Caco-2 (cell line): Measurements from ENCODE around the gene TMEM223. TPM values are rescaled to one million over a fixed set of nuclear protein-coding genes. Genes with fewer than 3 reads are reported as not detected.

Source experiments
- BruUV-seq: library from RNA; stranded (reverse); fragments of 400-500 nt; replicated peaks from 2 replicates; lab custom pipeline; 2021; lab: Mats Ljungman, UMichigan
- CTCF ChIA-PET: fragments of 300-600 bp; sonication (Branson Sonifier 250); formaldehyde crosslinking; loops from one replicate; lab custom pipeline; 2022; ENCODE audit warnings: antibody characterized with exemption; lab: Charles Lee
- POLR2A ChIA-PET: fragments of 300-600 bp; sonication (Branson Sonifier 250); formaldehyde crosslinking; loops from one replicate; lab custom pipeline; 2022; ENCODE audit warnings: antibody characterized with exemption; lab: Charles Lee
- DNase-seq, 2 experiments: peaks; one replicate each; pipeline versions ENCODE4 v3.0.0 to v3.0.0-alpha.2; 2020 to 2022
- H3K27me3 ChIP-seq: replicated peaks from 2 replicates; pipeline ENCODE4 v1.6.0; 2011; ENCODE audit warnings: low read length; ENCODE audit not compliant: control insufficient read depth, insufficient read depth
- H3K36me3 ChIP-seq: 2 replicates; pipeline ENCODE4 v1.5.1; 2011; ENCODE audit warnings: low read length; ENCODE audit not compliant: control insufficient read depth, insufficient read depth
- H3K4me1 ChIP-seq: fragments of 250-450 bp; sonication (Bioruptor Pico); 2 replicates; pipeline ENCODE4 v1.5.1; 2020; ENCODE audit warnings: mild to moderate bottlenecking
- H3K4me3 ChIP-seq: 2 replicates; pipeline ENCODE4 v1.5.1; 2011; ENCODE audit warnings: low read depth, mild to moderate bottlenecking, control low read depth, low read length
- H3K9me3 ChIP-seq: fragments of 250-450 bp; sonication (Bioruptor Pico); 2 replicates; pipeline ENCODE4 v1.5.1; 2020; ENCODE audit warnings: mild to moderate bottlenecking, moderate library complexity
- H3K27ac Mint-ChIP-seq: one replicate; pipeline ENCODE4 v1.8.0; 2022; ENCODE audit warnings: mixed read lengths; ENCODE audit not compliant: unreplicated experiment
- H3K27me3 Mint-ChIP-seq: one replicate; pipeline ENCODE4 v1.8.0; 2022; ENCODE audit warnings: mixed read lengths; ENCODE audit not compliant: insufficient read depth, unreplicated experiment
- H3K36me3 Mint-ChIP-seq: one replicate; pipeline ENCODE4 v1.8.0; 2022; ENCODE audit warnings: mild to moderate bottlenecking, mixed read lengths; ENCODE audit not compliant: insufficient read depth, unreplicated experiment
- H3K4me1 Mint-ChIP-seq: one replicate; pipeline ENCODE4 v1.8.0; 2022; ENCODE audit warnings: low read depth, mixed read lengths; ENCODE audit not compliant: unreplicated experiment
- H3K4me3 Mint-ChIP-seq: one replicate; pipeline ENCODE4 v1.8.0; 2022; ENCODE audit warnings: mild to moderate bottlenecking, moderate library complexity, mixed read lengths; ENCODE audit not compliant: unreplicated experiment
- H3K9me3 Mint-ChIP-seq: one replicate; pipeline ENCODE4 v1.8.0; 2022; ENCODE audit warnings: mixed read lengths; ENCODE audit not compliant: unreplicated experiment
- intact Hi-C: fragments of 100-400 bp; cut with micrococcal nuclease; formaldehyde crosslinking; loops from one replicate; pipeline ENCODE4 v1.10.0; 2022; ENCODE audit not compliant: unreplicated experiment
- total RNA-seq: library from RNA; stranded (reverse); gene quantifications from 2 replicates; pipeline ENCODE4 v1.2.3, GENCODE V29; 2022
- TF ChIP-seq, protein P1 (sequence below), 2 experiments: fragments of 200-600 bp in 1 of 2; IDR thresholded peaks; 1 replicate in 1 of 2; 2 replicates in 1 of 2; pipeline versions ENCODE4 v1.5.1 to v1.8.0; 2011 to 2022; ENCODE audit warnings: antibody characterized with exemption in 1 of 2, control low read depth in 1 of 2, inconsistent platforms in 1 of 2, low read depth in 1 of 2, low read length in 1 of 2, mild to moderate bottlenecking in 1 of 2, moderate library complexity in 1 of 2; ENCODE audit not compliant: insufficient read depth in 1 of 2, severe bottlenecking in 1 of 2, unreplicated experiment in 1 of 2

Gene TMEM223
- total RNA-seq, 1 experiment from 2014 or later = 22.7 TPM

- Mint-ChIP-seq H3K36me3 (peaks cover 60% of the 10 kb centered on the region), H3K27me3 (no peaks in the 10 kb centered on the region), H3K9me3 (no peaks in the 10 kb centered on the region), H3K4me3 (peak overlapping the region; percentile 91), H3K4me1 (peaks cover 9% of the 10 kb centered on the region), H3K27ac (peak overlapping the region; percentile 95)
- Histone ChIP-seq H3K4me3 (peak overlapping the region; percentile 79), H3K36me3 (peaks cover 8% of the 10 kb centered on the region; the same call in 1 of the 2 replicates), H3K9me3 (no peaks in the 10 kb centered on the region), H3K27me3 (no peaks in the 10 kb centered on the region), H3K4me1 (peaks cover 4% of the 10 kb centered on the region; the same call in 1 of the 2 replicates)
- POLR2A ChIA-PET = interaction anchor here (0.6 to 2.5 kb wide), 16 partner anchors 10 to 1455 kb away, joined by 3 to 20 read pairs (median 7); partner anchors contain the start of genes B3GAT3, FKBP2, HNRNPUL2 and NXF1
- no TSS peak for BruUV-seq
- CTCF ChIA-PET = interaction anchor here (0.6 to 2.3 kb wide), 41 partner anchors 9 to 534 kb away, joined by 3 to 48 read pairs (median 5); partner anchors contain the start of genes C11orf98, CSKMT, EEF1G and HNRNPUL2
- intact Hi-C loops = loop anchor here (1.0 to 2.0 kb wide), 8 partner anchors 15 to 94 kb away; partner anchors contain the start of genes NXF1, POLR2G, SLC3A2 and STX5
- TF ChIP-seq, protein P1, sequence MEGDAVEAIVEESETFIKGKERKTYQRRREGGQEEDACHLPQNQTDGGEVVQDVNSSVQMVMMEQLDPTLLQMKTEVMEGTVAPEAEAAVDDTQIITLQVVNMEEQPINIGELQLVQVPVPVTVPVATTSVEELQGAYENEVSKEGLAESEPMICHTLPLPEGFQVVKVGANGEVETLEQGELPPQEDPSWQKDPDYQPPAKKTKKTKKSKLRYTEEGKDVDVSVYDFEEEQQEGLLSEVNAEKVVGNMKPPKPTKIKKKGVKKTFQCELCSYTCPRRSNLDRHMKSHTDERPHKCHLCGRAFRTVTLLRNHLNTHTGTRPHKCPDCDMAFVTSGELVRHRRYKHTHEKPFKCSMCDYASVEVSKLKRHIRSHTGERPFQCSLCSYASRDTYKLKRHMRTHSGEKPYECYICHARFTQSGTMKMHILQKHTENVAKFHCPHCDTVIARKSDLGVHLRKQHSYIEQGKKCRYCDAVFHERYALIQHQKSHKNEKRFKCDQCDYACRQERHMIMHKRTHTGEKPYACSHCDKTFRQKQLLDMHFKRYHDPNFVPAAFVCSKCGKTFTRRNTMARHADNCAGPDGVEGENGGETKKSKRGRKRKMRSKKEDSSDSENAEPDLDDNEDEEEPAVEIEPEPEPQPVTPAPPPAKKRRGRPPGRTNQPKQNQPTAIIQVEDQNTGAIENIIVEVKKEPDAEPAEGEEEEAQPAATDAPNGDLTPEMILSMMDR (IDR thresholded peaks at IDR 0.05; ENCODE audit: insufficient read depth in 1 of 2, low read depth in 1 of 2, low read length in 1 of 2, severe bottlenecking in 1 of 2, unreplicated experiment in 1 of 2) = peak; percentile 97 to 100
- DNase-seq = peak; percentile 90 to 95
These were observed 5.3 kb downstream of the TMEM223 start for GRCh38 chr11:62786318-62787004.

DNA sequence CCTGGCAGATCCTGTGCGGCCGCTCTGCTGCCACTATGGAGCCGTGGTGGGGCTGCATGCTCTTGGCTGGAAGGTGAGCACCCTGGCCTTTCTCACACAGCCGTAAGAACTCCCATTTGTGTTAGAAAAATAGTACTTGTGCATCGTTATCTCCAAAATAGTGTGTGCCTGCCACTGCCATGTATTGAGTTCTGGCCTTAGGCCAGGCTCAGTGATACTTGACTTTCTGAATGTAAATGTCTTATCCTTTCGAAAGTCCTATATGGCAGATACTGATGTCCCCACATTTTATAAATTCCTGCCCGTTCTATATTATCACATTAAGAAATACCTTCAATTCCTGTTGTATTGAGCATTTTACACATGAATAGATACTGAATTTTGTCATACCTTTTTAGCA lies 9.1 kb downstream of the TMEM223 start:
- TF ChIP-seq, protein P1 (IDR thresholded peaks at IDR 0.05; ENCODE audit: insufficient read depth in 1 of 2, low read depth in 1 of 2, low read length in 1 of 2, severe bottlenecking in 1 of 2, unreplicated experiment in 1 of 2) = no peak
- Mint-ChIP-seq H3K27ac (no peak overlapping the region), H3K9me3 (no peaks in the 10 kb centered on the region), H3K27me3 (no peaks in the 10 kb centered on the region), H3K36me3 (peaks cover 48% of the 10 kb centered on the region), H3K4me1 (no peaks in the 10 kb centered on the region), H3K4me3 (no peak overlapping the region)
- H3K4me3 ChIP-seq = no peak overlapping the region
- no peaks in the 10 kb centered on the region for H3K9me3 ChIP-seq
- no peak for DNase-seq
- H3K4me1 ChIP-seq = peaks cover 4% of the 10 kb centered on the region; the same call in 1 of the 2 replicates
- H3K36me3 ChIP-seq = peaks cover 2% of the 10 kb centered on the region
- H3K27me3 ChIP-seq = no peaks in the 10 kb centered on the region
- ChIA-PET POLR2A (no interaction called here), CTCF (no interaction called here)
- no TSS peak for BruUV-seq
- intact Hi-C loops = no loop called here

- POLR2A ChIA-PET = no interaction called here
- CTCF ChIA-PET = no interaction called here
These were observed 13.4 kb downstream of the TMEM223 start for GRCh38 chr11:62778441-62778840.

More at GRCh38 chr11:62778441-62778840, 13.4 kb downstream of the TMEM223 start:
- Mint-ChIP-seq H3K27me3 (no peaks in the 10 kb centered on the region), H3K4me1 (no peaks in the 10 kb centered on the region), H3K9me3 (no peaks in the 10 kb centered on the region), H3K27ac (no peak overlapping the region), H3K4me3 (no peak overlapping the region), H3K36me3 (peaks cover 48% of the 10 kb centered on the region)
- Histone ChIP-seq H3K36me3 (peaks cover 3% of the 10 kb centered on the region), H3K9me3 (no peaks in the 10 kb centered on the region), H3K4me1 (no peaks in the 10 kb centered on the region), H3K4me3 (no peak overlapping the region), H3K27me3 (no peaks in the 10 kb centered on the region)
- no peak for DNase-seq
- intact Hi-C loops = no loop called here
- TF ChIP-seq, protein P1 (IDR thresholded peaks at IDR 0.05; ENCODE audit: insufficient read depth in 1 of 2, low read depth in 1 of 2, low read length in 1 of 2, severe bottlenecking in 1 of 2, unreplicated experiment in 1 of 2) = no peak
- no TSS peak for BruUV-seq
